Inflammatory macrophage treated with lipopolysaccharide for 1 hour (primary cell): Measurements from ENCODE around the gene RAB3C.
"Not testable (repeated sequence)": the region's sequence is repeated elsewhere in the genome, so short reads cannot be mapped to it uniquely, and the experiment has no call there.

ENCODE experiments used
- DNase-seq, 2 donors: peaks; one replicate each; pipeline ENCODE4 v3.0.0-alpha.2; 2020 to 2022

The RAB3C gene, protein sequence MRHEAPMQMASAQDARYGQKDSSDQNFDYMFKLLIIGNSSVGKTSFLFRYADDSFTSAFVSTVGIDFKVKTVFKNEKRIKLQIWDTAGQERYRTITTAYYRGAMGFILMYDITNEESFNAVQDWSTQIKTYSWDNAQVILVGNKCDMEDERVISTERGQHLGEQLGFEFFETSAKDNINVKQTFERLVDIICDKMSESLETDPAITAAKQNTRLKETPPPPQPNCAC

DNA sequence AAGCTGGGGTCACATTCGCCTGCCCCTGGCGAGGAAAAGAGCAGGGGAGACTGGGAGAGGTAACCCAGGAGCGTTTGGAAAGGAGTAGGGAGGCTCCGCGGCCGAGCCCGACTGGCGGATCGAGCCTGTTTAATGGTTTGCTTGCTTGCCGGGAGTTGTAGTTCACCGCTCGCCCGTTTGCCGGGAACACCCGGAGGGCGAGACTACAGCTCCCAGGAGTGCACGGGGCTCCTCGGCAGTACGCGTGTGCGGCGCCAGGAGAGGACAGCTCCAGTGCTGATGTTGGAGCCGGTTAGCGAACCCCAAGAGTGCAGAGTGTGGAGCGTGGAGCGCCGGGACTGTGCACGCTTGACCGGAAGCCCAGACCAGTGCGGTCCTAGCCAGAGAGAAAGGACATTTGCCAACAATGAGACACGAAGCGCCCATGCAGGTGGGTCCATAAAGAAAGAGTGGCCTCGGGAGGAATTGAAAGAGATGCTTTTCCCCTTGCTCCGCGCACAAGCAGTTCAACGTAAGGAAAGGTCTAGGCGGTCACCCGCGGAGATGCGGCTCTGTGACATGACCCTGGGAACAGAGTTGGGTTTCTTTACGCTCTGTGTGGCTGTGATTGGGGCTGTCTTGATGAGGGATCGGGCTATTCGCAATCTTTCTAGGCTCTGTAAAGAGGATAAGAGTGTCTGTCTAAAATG, at the start of gene RAB3C:
RAB3C (plus strand) TSS at position 273 of the 689 bp plus-strand sequence; CDS start at position 407, 134 bp downstream.
- DNase-seq = peak; percentile 91 to 92

DNA sequence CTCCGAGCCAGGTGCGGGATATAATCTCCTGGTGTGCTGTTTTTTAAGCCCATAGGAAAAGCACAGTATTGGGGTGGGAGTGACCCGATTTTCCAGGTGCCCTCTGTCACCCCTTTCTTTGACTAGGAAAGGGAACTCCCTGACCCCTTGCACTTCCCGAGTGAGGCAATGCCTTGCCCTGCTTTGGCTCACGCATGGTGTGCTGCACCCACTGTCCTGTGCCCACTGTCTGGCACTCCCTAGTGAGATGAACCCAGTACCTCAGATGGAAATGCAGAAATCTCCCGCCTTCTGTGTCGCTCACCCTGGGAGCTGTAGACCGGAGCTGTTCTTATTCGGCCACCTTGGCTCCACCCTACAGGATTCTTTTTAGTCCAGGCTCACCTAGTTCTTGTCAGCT, 40.9 kb upstream of the RAB3C start:
- not testable (repeated sequence) for DNase-seq

DNA sequence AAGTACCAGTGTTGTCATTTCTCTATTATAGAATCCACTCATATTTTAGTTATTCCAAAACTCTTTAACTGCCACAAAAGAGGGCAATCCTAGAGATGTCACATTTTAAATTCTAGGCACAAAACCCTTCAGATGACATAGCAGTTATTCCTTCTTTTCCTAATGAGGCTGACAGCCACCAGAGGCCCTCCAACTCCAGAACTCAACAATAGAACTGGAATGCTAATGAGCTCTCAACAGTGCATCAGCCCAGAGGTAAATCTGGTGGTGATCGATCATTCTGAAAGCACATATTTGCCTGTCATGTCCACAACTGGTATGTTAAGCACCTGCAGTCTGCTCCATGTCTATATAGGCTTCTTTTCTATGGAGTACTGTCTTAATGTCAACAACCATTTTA, 40.2 kb upstream of the RAB3C start:
- DNase-seq = no peak

DNA sequence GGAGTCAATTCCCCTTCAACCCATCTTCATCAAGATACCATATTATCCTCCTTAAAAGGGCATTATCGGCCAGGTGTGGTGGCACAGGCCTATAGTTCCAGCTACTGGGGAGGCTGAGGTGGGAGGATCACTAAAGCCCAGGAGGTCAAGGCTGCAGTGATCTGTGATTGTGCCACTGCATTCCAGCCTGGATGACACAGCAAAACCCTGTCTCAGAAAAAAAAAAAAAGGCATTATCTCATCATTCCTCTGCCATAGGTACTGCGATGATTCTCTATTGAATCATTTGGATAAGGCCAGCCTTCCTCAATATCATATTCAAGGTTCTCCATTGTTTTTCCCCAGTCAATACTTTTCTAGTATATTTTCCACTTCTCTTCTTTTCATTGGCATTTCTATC, 39.2 kb upstream of the RAB3C start:
- peak; percentile 45 to 60 for DNase-seq

DNA sequence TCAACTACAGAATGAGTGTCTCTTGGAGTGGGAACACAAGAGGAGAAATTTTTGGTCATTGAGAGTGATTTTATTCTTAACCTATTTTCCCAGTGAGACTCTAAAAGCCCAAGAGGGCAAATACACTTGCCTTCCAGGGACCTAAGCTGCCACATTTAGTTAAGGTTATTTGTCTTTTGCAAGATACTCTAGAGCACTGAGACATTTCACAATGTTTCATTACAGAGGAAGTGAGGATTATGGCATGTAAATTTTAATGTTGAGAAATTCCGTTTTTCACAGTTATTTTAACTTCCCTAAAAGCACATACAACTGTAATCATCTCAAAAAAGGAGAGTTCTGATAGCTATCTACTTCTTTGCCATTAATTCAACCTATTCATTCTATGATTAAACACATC, 38.7 kb upstream of the RAB3C start:
- DNase-seq = peak; percentile 90 to 95

DNA sequence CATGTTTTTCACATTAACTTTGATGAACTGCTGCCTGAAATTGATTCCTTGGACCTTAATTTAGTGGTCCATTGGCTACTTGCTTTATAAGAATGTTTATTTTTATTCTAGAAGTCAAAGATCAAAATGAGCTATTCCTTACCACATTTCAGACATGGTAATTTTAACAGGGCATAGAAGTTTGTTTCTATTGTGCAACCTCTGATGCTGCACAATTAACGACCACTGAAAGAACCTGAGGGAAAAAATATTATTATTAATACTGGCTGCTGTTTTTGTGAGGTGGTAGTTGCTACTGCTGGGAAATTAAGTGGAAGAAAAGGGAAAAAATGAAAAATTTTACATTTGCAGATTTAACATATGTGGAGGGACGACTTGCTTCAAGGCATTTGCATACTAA, 37.9 kb upstream of the RAB3C start:
- DNase-seq = peak in 1 of 2 donors; percentile 19

DNA sequence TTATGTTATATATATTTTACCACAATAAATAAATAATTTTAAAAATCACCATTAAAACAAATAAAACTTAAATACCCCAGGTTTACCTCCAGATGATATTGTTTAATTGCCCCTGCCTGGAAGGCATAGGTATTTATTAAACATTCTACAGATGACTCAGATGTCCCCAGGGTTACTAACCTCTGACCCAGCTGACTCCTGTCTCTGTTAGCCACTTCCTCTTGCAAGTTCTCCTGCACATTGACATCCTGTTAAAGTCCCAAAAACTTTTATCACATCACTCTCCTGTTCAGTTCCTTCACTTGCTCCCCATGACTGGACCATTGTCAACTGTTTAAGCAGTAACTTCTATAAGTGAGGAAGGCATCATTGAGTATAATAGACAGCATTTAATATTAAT, 37.0 kb upstream of the RAB3C start:
- peak; percentile 66 to 86 for DNase-seq

DNA sequence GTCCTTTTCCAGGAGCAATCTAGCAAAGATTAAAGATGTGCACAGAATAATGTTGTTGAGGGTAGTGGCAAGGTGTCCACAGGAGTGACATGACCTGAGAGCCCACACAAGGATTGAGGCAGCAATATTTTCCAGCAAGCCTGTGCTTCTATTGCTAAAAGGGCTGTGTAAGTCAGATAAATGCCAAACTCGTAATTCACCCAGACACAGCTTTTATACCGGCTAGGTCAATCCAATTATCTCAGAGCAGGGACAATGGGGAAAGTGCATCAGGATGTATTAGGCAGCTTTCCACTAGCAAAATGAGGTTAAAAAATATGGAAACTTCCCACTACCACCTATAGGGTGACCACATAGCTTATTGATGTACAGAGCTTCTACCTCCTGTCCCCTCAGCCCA, 34.8 kb upstream of the RAB3C start:
- no peak for DNase-seq

DNA sequence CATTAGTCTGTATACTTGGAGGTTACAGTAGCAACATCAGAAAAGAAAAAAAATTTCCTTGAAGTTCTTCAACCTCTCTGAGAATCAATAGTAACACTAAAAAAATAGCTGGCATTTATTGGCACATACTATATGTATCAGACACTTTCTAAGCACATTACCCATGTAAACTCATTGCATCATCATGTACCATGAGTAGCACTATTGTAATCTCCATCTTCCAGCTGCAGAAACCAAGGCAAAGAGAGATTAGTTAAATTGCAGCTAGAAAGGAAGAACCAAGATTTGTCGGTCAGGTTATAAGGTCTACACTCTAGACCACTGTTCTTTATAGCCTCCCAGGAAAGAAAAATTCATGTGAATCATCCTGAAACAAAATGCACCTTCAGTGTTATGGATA, 31.4 kb upstream of the RAB3C start:
- DNase-seq = no peak

DNA sequence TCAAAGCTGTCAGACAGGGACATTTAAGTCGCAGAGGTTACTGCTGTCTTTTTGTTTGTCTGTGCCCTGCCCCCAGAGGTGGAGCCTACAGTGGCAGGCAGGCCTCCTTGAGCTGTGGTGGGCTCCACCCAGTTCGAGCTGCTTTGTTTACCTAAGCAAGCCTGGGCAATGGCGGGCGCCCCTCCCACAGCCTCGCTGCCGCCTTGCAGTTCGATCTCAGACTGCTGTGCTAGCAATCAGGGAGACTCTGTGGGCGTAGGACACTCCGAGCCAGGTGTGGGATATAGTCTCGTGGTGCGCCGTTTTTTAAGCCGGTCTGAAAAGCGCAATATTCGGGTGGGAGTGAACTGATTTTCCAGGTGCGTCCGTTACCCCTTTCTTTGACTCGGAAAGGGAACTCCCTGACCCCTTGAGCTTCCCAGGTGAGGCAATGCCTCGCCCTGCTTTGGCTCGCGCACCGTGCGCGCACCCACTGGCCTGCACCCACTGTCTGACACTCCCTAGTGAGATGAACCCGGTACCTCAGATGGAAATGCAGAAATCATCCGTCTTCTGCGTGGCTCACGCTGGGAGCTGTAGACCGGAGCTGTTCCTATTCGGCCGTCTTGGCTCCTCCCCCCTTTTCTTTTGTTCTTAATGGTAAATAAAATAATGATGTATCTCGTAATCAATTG, 25.1 kb upstream of the RAB3C start:
- not testable (repeated sequence) for DNase-seq

DNA sequence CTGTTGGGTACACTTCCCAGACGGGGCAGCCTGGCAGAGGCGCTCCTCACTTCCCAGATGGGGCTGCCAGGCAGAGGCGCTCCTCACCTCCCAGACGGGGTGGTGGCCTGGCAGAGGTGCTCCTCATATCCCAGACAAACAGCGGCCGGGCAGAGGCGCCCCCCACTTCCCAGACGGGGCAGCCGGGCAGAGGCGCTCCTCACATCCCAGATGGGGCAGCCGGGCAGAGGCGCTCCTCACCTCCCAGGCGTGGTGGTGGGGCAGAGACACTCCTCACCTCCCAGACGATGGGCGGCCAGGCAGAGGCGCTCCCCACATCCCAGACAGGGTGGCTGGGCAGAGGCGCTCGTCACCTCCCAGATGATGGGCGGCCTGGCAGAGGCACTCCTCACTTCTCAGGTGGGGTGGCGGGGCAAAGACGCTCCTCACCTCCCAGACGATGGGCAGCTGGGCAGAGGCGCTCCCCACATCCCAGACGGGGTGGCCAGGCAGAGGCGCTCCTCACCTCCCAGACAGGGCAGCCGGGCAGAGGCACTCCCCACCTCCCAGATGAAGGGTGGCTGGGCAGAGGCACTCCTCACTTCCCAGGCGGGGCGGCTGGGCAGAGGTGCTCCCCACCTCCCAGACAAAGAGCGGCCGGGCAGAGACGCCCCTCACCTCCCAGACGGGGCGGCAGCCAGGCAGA, 19.7 kb upstream of the RAB3C start:
- not testable (repeated sequence) for DNase-seq

DNA sequence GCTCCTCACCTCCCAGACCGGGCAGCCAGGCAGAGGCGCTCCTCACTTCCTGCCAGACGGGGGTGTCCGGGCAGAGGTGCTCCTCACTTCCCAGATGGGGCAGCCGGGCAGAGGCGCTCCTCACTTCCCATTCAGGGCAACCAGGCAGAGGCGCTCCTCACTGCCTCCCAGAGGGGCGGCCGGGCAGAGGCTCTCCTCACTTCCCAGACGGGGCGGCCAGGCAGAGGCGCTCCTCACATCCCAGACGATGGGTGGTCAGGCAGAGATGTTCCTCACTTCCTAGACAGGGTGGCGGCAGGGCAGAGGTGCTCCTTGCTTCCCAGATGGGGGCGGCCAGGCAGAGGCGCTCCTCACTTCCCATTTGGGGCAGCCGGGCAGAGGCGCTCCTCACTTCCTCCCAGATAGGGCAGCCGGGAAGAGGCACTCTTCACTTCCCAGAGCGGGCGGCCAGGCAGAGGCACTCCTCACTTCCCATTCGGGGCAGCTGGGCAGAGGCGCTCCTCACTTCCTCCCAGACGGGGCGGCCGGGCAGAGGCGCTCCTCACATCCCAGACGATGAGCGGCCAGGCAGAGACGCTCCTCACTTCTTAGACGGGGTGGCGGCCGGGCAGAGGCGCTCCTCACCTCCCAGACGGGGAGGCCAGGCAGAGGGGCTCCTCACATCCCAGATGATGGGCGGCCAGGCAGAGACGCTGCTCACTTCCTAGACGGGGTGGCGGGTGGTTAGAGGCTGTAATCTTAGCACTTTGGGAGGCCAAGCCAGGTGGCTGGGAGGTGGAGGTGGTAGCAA, 18.6 kb upstream of the RAB3C start:
- not testable (repeated sequence) for DNase-seq

DNA sequence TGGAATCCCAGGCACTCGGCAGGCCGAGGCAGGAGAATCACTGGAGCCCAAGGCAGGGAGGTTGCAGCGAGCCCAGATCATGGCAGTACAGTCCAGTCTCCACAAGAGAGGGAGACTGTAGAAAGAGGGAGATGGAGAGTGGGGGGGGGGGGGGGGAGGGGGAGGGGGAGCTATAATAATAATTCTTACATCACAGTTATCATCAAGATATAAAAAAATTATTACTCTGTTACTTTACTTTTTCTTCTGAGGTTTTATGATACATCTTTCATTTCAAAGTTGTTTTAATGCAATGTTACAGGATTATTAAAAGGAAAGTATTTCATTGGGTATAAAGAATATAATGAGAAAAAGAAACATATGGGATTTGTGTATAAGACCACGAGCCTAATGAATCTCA, 17.8 kb upstream of the RAB3C start:
- no peak for DNase-seq

DNA sequence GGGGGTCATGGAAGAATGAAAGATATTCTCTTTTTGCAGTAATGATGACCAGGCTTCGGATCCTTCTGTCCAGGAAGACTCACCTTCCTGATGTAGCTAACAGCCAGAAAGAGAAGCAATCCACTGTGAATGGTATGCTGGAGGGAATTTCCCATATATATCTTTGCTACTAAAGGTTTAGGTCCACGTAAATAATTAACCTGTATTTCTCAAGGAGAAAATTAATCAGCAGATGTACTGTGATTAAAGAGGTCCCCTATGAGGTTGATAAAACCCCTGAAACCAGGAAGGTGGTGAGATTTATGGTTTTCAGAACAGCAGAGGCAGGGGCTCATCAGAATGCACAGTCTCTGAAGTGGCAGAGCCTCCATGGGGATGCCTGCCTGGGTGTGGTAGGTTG, 11.4 kb upstream of the RAB3C start:
- DNase-seq = no peak

DNA sequence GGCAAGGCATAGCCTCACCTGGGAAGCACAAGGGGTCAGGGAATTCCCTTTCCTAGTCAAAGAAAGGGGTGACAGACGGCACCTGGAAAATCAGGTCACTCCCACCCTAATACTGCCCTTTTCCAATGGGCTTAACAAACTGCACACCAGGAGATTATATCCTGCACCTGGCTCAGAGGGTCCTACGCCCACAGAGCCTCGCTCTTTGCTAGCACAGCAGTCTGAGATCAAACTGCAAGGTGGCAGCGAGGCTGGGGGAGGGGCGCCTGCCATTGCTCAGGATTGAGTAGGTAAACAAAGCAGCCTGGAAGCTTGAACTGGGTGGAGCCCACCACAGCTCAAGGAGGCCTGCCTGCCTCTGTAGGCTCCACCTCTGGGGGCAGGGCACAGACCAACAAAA, 9.9 kb upstream of the RAB3C start:
- not testable (repeated sequence) for DNase-seq

DNA sequence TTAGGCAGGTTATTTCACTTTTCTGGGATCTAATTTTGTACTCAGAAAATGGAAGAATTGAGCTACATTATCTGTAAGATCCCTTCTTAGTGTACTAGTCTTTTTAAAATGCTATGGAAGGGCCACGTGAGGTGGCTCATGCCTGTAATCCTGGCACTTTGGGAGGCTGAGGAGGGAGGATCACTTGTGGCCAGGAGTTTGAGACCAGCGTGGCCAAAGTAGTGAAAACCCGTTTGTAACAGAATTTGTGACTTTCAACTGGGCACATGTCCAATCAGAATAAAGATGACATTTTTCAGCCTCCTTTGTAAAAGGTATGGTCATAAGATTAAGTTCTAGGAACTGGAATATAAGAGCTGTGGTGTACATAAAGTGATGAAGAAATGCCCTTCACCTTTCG, 3.1 kb upstream of the RAB3C start:
- no peak for DNase-seq

DNA sequence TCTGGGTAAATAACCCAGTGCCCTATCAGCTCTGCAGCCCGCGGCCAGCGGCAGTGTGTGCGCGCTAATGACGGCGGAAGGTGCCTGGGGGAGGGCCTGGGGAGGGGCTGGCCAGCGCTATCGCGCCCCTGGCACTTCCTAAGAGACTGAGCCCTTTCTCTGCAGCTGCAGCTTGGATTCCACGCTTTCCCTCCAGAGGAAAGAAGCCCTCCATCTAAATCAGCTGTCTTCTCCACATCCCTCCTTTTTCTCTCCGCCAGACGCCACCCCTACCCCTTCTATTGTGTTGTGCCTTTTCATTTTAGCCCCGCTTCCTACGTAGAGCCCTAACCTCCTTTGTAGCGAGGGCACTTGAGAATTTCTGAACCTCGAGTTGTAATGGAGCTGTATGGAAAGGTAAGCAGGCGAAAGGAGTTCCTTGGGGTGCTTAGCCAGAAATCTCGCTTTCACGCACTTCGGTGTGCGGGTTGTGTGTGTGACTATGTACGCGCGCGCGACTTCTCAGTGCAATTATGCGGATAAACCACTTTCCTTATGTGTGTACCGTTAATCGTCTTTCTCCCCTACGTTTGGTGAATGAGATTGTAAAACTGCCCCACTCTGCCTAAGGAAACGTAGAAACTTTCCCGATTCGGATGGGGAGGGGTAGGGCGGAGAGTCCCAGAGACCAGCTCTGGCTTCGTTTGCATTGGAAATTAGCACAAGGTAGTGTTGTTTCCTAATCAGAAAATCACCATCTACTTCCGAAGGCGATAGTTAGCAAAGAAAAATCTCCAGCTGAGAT, 664 bp upstream of the RAB3C start:
- DNase-seq = no peak

DNA sequence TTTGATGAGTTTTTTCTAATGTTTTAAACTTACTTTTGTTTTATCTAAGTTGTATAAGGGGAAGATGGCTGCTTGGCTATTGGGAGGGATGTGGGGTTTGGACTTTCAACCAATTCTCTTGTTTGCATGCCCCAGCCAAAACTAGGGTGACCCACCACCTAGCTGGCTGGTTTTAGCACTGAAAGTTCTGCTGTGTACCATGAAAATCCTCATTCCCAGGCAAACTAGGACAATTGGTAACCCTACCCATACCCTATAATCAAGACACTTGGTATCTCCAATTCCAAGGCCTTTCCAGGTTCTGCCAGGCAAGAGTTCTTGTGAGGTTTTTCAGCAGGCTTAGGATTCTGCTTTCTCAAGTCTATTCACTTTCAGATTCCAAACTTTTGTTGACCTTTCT, 13.1 kb downstream of the RAB3C start:
- no peak for DNase-seq

DNA sequence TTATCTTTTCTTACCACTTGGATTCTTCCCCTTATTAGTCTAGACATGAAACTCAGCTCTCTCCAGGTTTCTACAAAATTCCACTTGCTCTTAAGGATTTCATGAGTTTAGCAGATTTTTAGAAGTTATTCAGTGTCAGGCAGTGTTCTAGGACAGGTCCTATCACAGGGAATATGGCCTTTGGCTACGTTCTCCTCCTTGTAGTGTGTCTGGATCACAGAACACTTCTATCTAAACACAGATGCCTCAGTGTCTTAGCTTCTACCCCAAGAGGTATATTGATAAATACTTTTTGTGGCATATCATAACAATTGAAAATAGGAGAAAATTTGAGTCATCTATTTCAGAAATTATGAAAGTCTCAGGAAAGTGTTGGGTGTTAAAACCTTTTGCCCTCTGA, 15.6 kb downstream of the RAB3C start:
- no peak for DNase-seq

DNA sequence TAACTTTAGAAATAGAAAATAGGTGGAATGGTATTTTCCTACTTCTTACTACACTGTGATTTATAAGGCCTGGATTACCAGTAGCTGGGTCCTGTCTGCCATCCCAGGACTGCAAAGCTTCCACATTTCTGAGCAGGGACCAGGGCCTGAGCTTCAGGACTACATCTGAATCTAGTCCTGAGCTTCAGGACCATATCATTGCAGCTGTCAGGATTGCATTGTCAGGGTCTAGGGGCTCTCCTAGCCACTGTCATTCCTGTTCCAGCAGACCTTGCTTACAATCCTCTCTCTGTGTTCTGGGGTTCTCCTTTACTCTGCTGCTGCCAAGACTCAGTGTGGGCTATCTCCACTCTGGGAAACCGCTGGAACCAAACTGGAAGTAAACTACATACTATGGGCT, 16.3 kb downstream of the RAB3C start:
- no peak for DNase-seq

DNA sequence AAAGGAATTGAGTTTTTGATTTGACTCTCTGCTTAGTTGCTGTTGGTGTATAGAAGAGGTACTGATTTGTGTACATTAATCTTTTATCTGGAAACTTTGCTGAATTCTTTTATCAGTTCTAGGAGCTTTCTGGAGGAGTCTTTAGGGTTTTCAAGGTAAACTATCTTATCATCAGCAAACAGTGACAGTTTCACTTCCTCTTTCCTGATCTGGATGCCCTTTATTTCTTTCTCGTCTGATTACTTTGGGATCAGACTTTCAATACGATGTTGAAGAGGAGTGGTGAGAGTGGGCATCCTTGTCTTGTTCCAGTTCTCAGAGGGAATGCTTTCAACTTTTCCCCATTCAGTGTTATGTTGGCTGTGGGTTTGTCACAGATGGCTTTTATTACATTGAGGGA, 17.7 kb downstream of the RAB3C start:
- DNase-seq = not testable (repeated sequence)

DNA sequence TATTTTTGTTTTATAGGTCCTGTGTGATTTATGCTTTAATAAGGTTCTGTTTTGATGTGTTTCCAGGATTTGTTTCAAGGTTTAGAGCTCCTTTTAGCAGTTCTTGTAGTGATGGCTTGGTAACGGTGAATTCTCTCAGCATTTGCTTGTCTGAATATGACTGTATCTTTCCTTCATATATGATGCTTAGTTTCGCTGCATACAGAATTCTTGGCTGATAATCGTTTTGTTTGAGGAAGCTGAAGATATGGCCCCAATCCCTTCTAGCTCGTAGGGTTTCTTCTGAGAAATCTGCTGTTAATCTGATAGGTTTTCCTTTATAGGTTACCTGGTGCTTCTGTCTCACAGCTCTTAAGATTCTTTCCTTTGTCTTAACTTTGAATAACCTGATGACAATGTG, 20.0 kb downstream of the RAB3C start:
- DNase-seq = not testable (repeated sequence)
